Measurements from ENCODE around the gene CNKSR3. TPM values are rescaled to one million over a fixed set of nuclear protein-coding genes. Genes with fewer than 3 reads are reported as not detected.

Gene CNKSR3
- total RNA-seq, 6 donors from 2014 or later: 2.1 to 14.3 (median 7.5) TPM

DNA sequence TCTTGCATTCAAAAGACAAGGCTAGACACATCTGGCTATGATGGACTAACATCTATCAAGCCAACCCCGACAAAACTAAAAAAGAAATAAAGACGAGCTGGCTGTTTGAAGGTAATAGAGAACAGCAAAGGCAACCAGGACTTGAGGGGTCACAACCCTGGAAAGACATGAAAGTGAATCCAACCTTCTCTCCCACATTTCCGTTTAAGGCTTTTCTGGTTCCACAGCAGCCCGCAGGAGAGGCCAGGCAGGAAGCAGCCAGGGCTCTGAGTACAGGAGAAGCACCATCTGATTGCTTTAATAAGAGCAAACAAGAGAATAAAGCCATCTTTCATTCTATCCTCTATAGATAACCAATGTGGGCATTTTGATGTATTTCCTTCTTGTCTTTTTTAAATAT, 14.3 kb downstream of the CNKSR3 start:
- Histone ChIP-seq H3K4me1 (peaks cover 0 to 4% (median 0%) of the 10 kb centered on the region in 4 donors), H3K9me3 (no peaks in the 10 kb centered on the region), H3K27ac (no peak overlapping the region), H3K36me3 (no peaks in the 10 kb centered on the region), H3K4me3 (no peak overlapping the region), H3K27me3 (no peaks in the 10 kb centered on the region)
- ATAC-seq (ENCODE audit: low FRiP score in 2 of 2): no peak
- no peak for DNase-seq
- no peak for TF ChIP-seq POLR2AphosphoS5 (IDR thresholded peaks at IDR 0.05)
- TF ChIP-seq POLR2A (IDR thresholded peaks at IDR 0.05): no peak
- no peak for TF ChIP-seq EP300 (IDR thresholded peaks at IDR 0.05)
- TF ChIP-seq, protein P1, sequence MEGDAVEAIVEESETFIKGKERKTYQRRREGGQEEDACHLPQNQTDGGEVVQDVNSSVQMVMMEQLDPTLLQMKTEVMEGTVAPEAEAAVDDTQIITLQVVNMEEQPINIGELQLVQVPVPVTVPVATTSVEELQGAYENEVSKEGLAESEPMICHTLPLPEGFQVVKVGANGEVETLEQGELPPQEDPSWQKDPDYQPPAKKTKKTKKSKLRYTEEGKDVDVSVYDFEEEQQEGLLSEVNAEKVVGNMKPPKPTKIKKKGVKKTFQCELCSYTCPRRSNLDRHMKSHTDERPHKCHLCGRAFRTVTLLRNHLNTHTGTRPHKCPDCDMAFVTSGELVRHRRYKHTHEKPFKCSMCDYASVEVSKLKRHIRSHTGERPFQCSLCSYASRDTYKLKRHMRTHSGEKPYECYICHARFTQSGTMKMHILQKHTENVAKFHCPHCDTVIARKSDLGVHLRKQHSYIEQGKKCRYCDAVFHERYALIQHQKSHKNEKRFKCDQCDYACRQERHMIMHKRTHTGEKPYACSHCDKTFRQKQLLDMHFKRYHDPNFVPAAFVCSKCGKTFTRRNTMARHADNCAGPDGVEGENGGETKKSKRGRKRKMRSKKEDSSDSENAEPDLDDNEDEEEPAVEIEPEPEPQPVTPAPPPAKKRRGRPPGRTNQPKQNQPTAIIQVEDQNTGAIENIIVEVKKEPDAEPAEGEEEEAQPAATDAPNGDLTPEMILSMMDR (IDR thresholded peaks at IDR 0.05): no peak
- WGBS, 2 donors: 74 to 80% methylated on average over 4 of the region's 4 CpGs

DNA sequence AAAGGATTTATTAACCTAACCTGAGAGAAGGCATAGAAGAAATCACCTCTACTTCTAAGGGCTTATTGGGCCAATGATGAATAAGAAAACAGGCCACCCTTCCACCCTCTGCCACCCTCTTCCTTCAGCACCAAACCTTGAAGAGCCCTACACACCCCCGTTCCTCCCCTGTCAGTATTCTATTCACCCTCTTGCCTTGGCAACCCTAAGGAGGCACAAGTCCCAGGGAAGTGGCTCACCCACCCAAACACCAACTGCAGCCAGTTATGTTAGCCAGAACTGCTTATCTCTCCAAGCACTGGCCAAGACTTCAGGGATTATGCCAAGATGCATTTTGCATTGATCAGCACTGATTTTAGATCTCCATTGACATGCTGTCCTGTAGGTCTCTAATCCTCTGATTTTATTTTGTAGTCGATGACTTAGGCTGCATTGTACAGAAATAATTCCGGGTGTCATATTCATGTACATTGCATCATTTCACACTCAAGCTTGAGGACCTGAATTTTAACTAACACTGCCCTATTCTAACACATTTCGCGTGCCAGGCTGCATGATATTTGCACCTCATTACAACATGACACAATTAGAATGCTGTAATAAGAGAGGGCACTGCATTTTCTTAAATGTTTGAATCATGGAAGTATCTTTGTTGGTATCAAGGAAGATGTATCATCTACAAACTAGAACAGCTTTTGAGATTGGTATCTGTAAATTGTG, 15.7 kb downstream of the CNKSR3 start:
- no peak for ATAC-seq (ENCODE audit: low FRiP score in 2 of 2)
- H3K4me1 ChIP-seq: no peaks in the 10 kb centered on the region
- H3K36me3 ChIP-seq: no peaks in the 10 kb centered on the region
- H3K4me3 ChIP-seq: no peak overlapping the region
- TF ChIP-seq POLR2AphosphoS5 (IDR thresholded peaks at IDR 0.05): no peak
- H3K9me3 ChIP-seq: no peaks in the 10 kb centered on the region
- no peaks in the 10 kb centered on the region for H3K27me3 ChIP-seq
- no peak overlapping the region for H3K27ac ChIP-seq
- DNase-seq: no peak
- 72 to 80% methylated on average over 5 of the region's 5 CpGs for WGBS, 2 donors

GRCh38 chr6:154491567-154492470, 18.7 kb downstream of the CNKSR3 start:
- no peaks in the 10 kb centered on the region for H3K27me3 ChIP-seq
- no peaks in the 10 kb centered on the region for H3K4me1 ChIP-seq
- no peak overlapping the region for H3K27ac ChIP-seq
- TF ChIP-seq EP300 (IDR thresholded peaks at IDR 0.05) (no peak), POLR2AphosphoS5 (IDR thresholded peaks at IDR 0.05) (no peak), POLR2A (IDR thresholded peaks at IDR 0.05) (no peak)
- TF ChIP-seq, protein P1 (IDR thresholded peaks at IDR 0.05): no peak
- DNase-seq: no peak
- WGBS, 2 donors: 85 to 87% methylated on average over 5 of the region's 5 CpGs
- H3K4me3 ChIP-seq: no peak overlapping the region
- no peaks in the 10 kb centered on the region for H3K9me3 ChIP-seq
- H3K36me3 ChIP-seq: no peaks in the 10 kb centered on the region
- ATAC-seq (ENCODE audit: low FRiP score in 2 of 2): no peak

DNA sequence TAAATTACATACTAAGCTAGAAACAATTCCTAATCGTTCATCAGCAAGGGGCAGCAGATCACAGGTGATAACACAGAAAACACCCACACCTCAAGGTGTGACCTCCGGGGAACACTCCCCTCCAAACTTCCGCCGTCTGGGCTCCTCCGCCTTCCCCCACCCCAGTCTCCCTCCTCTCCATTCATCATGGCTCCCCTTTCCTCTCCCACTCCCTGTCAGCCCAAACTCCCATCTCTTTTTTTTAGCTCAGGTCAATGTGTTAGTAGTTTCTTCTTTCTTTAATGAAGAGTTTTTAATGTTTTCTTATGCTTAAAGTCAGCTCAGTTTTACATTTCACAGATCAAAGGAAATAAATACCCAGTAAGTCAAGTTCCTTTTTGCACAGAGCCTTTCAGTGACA, 20.7 kb downstream of the CNKSR3 start:
- H3K27ac ChIP-seq: no peak overlapping the region
- peaks cover 0 to 8% (median 3%) of the 10 kb centered on the region in 4 donors for H3K4me1 ChIP-seq
- ATAC-seq (ENCODE audit: low FRiP score in 2 of 2) (no peak), DNase-seq (no peak)
- H3K27me3 ChIP-seq: no peaks in the 10 kb centered on the region
- no peak for TF ChIP-seq POLR2A (IDR thresholded peaks at IDR 0.05)
- TF ChIP-seq, protein P1 (IDR thresholded peaks at IDR 0.05): no peak
- TF ChIP-seq POLR2AphosphoS5 (IDR thresholded peaks at IDR 0.05): no peak
- no peaks in the 10 kb centered on the region for H3K9me3 ChIP-seq
- H3K36me3 ChIP-seq: no peaks in the 10 kb centered on the region
- 90 to 95% methylated on average over 5 of the region's 5 CpGs for WGBS, 2 donors
- H3K4me3 ChIP-seq: no peak overlapping the region

DNA sequence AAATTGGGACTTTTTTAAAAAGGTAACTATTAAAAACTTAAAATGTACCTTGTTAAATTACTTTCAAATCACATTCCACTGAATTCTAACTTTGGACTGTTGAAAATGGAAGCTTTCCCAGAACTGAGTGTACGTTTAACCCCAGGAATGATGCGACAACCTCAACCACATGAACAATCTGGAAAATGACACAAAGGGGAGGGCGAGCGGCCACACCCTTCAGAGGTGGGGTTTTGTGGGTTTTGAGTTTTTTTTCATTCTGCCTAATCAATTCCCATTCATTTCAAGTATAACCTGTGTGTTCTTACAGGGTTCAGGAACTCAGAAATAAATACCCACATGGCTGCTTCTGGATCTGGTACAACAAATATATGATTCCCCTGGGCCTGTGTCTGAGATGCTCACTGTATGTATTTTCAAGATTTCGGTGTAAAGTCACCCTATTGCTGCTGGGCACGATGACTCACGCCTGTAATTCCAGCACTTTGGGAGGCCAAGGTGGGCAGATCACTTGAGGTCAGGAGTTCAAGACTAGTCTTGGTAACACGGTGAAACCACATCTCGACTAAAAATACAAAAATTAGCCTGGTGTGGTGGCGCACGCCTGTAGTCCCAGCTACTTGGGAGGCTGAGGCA, 21.6 kb downstream of the CNKSR3 start:
- TF ChIP-seq, protein P1 (IDR thresholded peaks at IDR 0.05): no peak
- TF ChIP-seq POLR2A (IDR thresholded peaks at IDR 0.05): no peak
- no peak for TF ChIP-seq POLR2AphosphoS5 (IDR thresholded peaks at IDR 0.05)
- no peak for TF ChIP-seq EP300 (IDR thresholded peaks at IDR 0.05)
- H3K27ac ChIP-seq: no peak overlapping the region
- H3K9me3 ChIP-seq: no peaks in the 10 kb centered on the region
- H3K4me1 ChIP-seq: peaks cover 0 to 8% (median 3%) of the 10 kb centered on the region in 4 donors
- no peaks in the 10 kb centered on the region for H3K36me3 ChIP-seq
- WGBS, 2 donors: 90 to 91% methylated on average over 11 of the region's 11 CpGs
- no peaks in the 10 kb centered on the region for H3K27me3 ChIP-seq
- H3K4me3 ChIP-seq: no peak overlapping the region
- no peak for DNase-seq
- ATAC-seq (ENCODE audit: low FRiP score in 2 of 2): no peak
